ENCODE measurements around the gene P2RX4. TPM values are rescaled to one million over a fixed set of nuclear protein-coding genes. Genes with fewer than 3 reads are reported as not detected.
"Not testable (repeated sequence)": the region's sequence is repeated elsewhere in the genome, so short reads cannot be mapped to it uniquely, and the experiment has no call there.

Gene P2RX4
- polyA plus RNA-seq, 1 donor, result 91.9 TPM

DNA sequence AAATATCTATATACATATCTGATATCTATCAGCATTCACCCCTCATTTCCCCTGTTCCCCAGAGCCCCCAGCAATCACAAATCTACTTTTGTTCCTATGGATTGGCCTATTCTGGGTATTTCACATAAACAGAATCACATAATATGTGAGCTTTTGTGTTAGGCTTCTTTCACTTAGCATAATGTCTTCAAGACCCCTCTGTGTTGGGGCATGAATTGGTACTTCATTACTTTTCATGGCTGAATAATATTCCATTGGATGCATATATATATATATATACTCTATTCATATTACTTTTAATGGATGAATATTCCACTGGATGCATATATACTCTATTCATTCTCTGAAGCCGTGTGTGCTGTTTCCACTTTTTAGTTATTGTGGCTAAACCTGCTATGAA, 57.9 kb downstream of the P2RX4 start:
- no peak overlapping the region for H3K4me3 ChIP-seq (ENCODE audit: low read length)
- peaks cover 60% of the 10 kb centered on the region for H3K36me3 ChIP-seq (ENCODE audit: control insufficient read depth, insufficient read depth, low read length)
- no peak overlapping the region for H3K27ac ChIP-seq (ENCODE audit: low read length)
- H3K9me3 ChIP-seq (ENCODE audit: control insufficient read depth, low read depth, low read length), result no peaks in the 10 kb centered on the region
- 100% methylated on average over 1 of the region's 1 CpG for WGBS (ENCODE audit: insufficient coverage, low lambda C conversion rate)
- H3K4me1 ChIP-seq (ENCODE audit: control insufficient read depth, insufficient read depth, low read length), result no peaks in the 10 kb centered on the region
- no peaks in the 10 kb centered on the region for H3K27me3 ChIP-seq (ENCODE audit: control insufficient read depth, insufficient read depth, low read length)
- no peak for DNase-seq

GRCh38 chr12:121273364-121273896, 63.5 kb downstream of the P2RX4 start:
- no peak for DNase-seq
- no CpG with 5 or more reads among the region's 14 CpGs for WGBS (ENCODE audit: insufficient coverage, low lambda C conversion rate)
- Histone ChIP-seq H3K27me3 (ENCODE audit: control insufficient read depth, insufficient read depth, low read length) (no peaks in the 10 kb centered on the region), H3K27ac (ENCODE audit: low read length) (no peak overlapping the region), H3K9me3 (ENCODE audit: control insufficient read depth, low read depth, low read length) (peaks cover 3% of the 10 kb centered on the region), H3K36me3 (ENCODE audit: control insufficient read depth, insufficient read depth, low read length) (peaks cover 47% of the 10 kb centered on the region), H3K4me3 (ENCODE audit: low read length) (no peak overlapping the region), H3K4me1 (ENCODE audit: control insufficient read depth, insufficient read depth, low read length) (no peaks in the 10 kb centered on the region)

DNA sequence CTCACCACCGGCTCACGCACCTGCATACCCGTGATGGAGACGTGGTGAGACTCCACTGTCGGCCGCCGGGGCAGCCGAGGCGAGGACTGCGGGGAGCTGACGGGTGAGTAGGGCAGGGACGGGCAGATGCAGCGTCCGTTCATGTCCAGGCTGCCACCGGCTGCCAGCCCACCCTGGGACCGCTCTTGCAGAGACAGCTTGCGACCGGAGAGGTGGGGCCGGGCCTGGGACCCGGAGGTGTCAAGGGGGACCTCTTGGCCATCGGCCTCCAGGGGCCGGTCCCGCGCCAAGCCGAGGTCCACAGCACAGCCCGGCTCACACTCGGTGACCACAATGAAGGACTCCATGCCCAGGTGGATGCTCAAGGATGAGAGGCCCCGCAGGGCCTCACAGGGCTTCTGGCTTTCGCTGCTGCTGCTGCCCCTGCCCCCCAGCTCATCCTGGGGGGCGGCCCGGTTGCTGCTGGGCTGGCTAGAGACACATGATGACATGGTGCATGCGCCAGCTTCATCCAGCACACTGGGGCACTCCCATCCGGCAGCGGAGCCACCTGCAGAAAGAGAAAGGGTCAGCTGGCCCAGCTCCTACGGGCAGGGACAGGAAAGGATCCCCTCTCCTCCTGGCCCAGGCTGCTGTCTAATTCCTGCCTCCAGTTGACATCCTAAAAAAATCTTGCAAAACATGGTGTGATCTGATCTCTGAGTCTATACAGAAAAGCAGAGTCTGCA, 64.3 kb downstream of the P2RX4 start:
- Histone ChIP-seq H3K9me3 (ENCODE audit: control insufficient read depth, low read depth, low read length) (peaks cover 5% of the 10 kb centered on the region), H3K4me3 (ENCODE audit: low read length) (no peak overlapping the region), H3K4me1 (ENCODE audit: control insufficient read depth, insufficient read depth, low read length) (no peaks in the 10 kb centered on the region), H3K27ac (ENCODE audit: low read length) (no peak overlapping the region), H3K27me3 (ENCODE audit: control insufficient read depth, insufficient read depth, low read length) (no peaks in the 10 kb centered on the region), H3K36me3 (ENCODE audit: control insufficient read depth, insufficient read depth, low read length) (peaks cover 46% of the 10 kb centered on the region)
- no peak for DNase-seq
- no CpG with 5 or more reads among the region's 35 CpGs for WGBS (ENCODE audit: insufficient coverage, low lambda C conversion rate)

DNA sequence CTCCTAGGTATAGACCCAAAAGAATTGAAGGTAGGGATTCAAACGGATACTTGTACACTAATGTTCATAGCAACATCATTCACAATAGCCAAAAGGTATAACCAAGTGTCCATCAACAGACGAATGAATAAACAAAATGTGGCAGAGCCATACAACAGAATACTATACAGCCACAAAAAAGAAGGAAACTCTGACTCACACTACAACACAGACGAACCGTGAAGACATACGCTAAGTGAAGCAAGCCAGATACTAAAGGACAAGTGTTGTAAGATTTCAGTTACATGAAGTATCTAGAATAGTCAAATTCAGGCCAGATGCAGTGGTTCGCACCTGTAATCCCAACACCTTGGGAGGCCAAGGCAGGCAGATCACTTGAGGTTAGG, 67.4 kb downstream of the P2RX4 start:
- Histone ChIP-seq H3K27me3 (ENCODE audit: control insufficient read depth, insufficient read depth, low read length) (no peaks in the 10 kb centered on the region), H3K27ac (ENCODE audit: low read length) (no peak overlapping the region), H3K4me3 (ENCODE audit: low read length) (no peak overlapping the region), H3K36me3 (ENCODE audit: control insufficient read depth, insufficient read depth, low read length) (peaks cover 43% of the 10 kb centered on the region), H3K9me3 (ENCODE audit: control insufficient read depth, low read depth, low read length) (peaks cover 5% of the 10 kb centered on the region), H3K4me1 (ENCODE audit: control insufficient read depth, insufficient read depth, low read length) (no peaks in the 10 kb centered on the region)
- DNase-seq, result no peak
- WGBS (ENCODE audit: insufficient coverage, low lambda C conversion rate), result no CpG with 5 or more reads among the region's 6 CpGs

- Histone ChIP-seq H3K9me3 (ENCODE audit: control insufficient read depth, low read depth, low read length) (peaks cover 5% of the 10 kb centered on the region), H3K4me1 (ENCODE audit: control insufficient read depth, insufficient read depth, low read length) (no peaks in the 10 kb centered on the region), H3K27ac (ENCODE audit: low read length) (no peak overlapping the region), H3K36me3 (ENCODE audit: control insufficient read depth, insufficient read depth, low read length) (peaks cover 44% of the 10 kb centered on the region), H3K27me3 (ENCODE audit: control insufficient read depth, insufficient read depth, low read length) (no peaks in the 10 kb centered on the region), H3K4me3 (ENCODE audit: low read length) (no peak overlapping the region)
- WGBS (ENCODE audit: insufficient coverage, low lambda C conversion rate), result no CpG with 5 or more reads among the region's 15 CpGs
- no peak for DNase-seq
Measured at GRCh38 chr12:121278169-121279070, 68.5 kb downstream of the P2RX4 start.

- DNase-seq, result no peak
- peaks cover 40% of the 10 kb centered on the region for H3K36me3 ChIP-seq (ENCODE audit: control insufficient read depth, insufficient read depth, low read length)
- no peaks in the 10 kb centered on the region for H3K27me3 ChIP-seq (ENCODE audit: control insufficient read depth, insufficient read depth, low read length)
- no peaks in the 10 kb centered on the region for H3K4me1 ChIP-seq (ENCODE audit: control insufficient read depth, insufficient read depth, low read length)
- H3K9me3 ChIP-seq (ENCODE audit: control insufficient read depth, low read depth, low read length), result peaks cover 4% of the 10 kb centered on the region
- no CpG with 5 or more reads among the region's 13 CpGs for WGBS (ENCODE audit: insufficient coverage, low lambda C conversion rate)
- H3K4me3 ChIP-seq (ENCODE audit: low read length), result no peak overlapping the region
- H3K27ac ChIP-seq (ENCODE audit: low read length), result no peak overlapping the region
Measured at GRCh38 chr12:121279071-121279375, 69.1 kb downstream of the P2RX4 start.

DNA sequence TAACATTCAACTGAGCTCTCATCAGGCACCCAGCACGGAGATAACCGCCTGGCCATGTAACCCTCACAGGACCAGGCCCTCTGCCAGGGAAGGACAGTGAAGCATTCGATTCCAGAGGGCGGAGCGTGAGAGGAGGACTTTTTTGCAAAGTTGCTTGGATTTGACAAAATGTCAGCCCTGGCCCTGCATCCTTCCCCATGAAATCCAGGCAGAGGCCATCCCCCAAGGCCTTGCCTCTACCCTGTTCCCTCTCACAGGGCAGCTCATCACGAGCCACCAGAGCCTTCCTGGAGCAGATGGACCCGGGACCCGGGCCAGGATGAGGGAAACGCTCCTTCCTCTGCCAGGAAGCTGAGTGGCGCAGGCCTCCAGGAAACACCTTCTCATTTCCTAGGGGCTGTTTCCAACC, 69.6 kb downstream of the P2RX4 start:
- whole genome bisulfite sequencing (ENCODE audit: insufficient coverage, low lambda C conversion rate), result no CpG with 5 or more reads among the region's 10 CpGs
- Histone ChIP-seq H3K36me3 (ENCODE audit: control insufficient read depth, insufficient read depth, low read length) (peaks cover 36% of the 10 kb centered on the region), H3K27ac (ENCODE audit: low read length) (no peak overlapping the region), H3K27me3 (ENCODE audit: control insufficient read depth, insufficient read depth, low read length) (no peaks in the 10 kb centered on the region), H3K4me3 (ENCODE audit: low read length) (no peak overlapping the region), H3K4me1 (ENCODE audit: control insufficient read depth, insufficient read depth, low read length) (no peaks in the 10 kb centered on the region), H3K9me3 (ENCODE audit: control insufficient read depth, low read depth, low read length) (peaks cover 2% of the 10 kb centered on the region)
- DNase-seq, result no peak

DNA sequence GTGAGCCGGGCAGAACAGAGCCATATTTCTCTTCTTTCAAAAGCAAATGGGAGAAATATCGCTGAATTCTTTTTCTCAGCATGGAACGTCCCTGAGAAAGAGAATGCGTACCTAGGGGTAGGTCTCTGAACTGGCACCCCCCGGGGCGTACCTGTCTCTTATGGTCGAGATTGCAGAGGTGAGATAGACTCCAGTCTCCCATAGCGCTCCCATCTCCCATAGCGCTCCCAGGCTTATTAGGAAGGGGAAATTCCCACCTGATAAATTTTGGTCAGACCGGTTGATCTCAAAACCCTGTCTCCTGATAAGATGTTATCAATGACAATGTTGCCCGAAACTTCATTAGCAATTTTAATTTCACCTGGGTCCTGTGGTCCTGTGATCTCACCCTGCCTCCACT, 70.6 kb downstream of the P2RX4 start:
- H3K27ac ChIP-seq (ENCODE audit: low read length); H3K4me3 ChIP-seq (ENCODE audit: low read length); H3K27me3 ChIP-seq (ENCODE audit: control insufficient read depth, insufficient read depth, low read length); H3K9me3 ChIP-seq (ENCODE audit: control insufficient read depth, low read depth, low read length); H3K4me1 ChIP-seq (ENCODE audit: control insufficient read depth, insufficient read depth, low read length); DNase-seq: not testable (repeated sequence)
- WGBS (ENCODE audit: insufficient coverage, low lambda C conversion rate), result no CpG with 5 or more reads among the region's 11 CpGs
- H3K36me3 ChIP-seq (ENCODE audit: control insufficient read depth, insufficient read depth, low read length), result peaks cover 31% of the 10 kb centered on the region

- H3K27ac ChIP-seq (ENCODE audit: low read length); H3K27me3 ChIP-seq (ENCODE audit: control insufficient read depth, insufficient read depth, low read length); H3K4me1 ChIP-seq (ENCODE audit: control insufficient read depth, insufficient read depth, low read length); H3K4me3 ChIP-seq (ENCODE audit: low read length); H3K9me3 ChIP-seq (ENCODE audit: control insufficient read depth, low read depth, low read length); DNase-seq: not testable (repeated sequence)
- H3K36me3 ChIP-seq (ENCODE audit: control insufficient read depth, insufficient read depth, low read length), result peaks cover 28% of the 10 kb centered on the region
- no CpG with 5 or more reads among the region's 14 CpGs for WGBS (ENCODE audit: insufficient coverage, low lambda C conversion rate)
Measured at GRCh38 chr12:121281116-121281515, 71.2 kb downstream of the P2RX4 start.

DNA sequence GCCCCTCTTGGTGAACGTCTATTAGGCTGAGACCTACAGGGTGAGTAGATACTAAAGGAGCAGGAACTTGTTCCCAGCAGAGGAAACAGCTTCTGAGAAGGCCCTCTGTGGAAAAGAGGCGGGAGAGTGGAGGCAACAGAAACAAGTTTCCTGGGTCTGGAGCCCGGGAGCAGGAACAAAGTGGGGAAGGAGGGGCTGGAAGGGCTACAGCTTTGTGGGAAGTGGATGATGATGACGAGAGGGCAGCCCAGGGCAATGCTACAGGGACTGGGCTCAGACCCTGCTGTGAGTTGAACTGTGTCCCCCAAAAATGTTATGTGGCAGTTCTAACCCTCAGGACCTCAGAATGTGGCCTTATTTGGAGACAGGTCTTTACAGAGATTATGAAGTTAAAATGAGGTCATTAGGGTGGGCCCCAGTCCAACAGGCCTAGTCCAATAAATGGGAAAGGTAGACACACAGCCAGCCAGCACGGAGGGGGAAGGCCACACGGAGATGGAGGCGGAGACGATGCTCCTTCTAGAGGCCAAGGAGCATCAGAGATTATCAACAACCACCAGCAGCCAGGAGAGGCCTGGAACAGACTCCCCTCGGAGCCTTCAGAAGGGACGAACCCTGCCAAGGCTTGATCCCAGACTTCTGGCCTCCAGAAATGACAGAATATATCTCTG, 72.3 kb downstream of the P2RX4 start:
- peaks cover 28% of the 10 kb centered on the region for H3K36me3 ChIP-seq (ENCODE audit: control insufficient read depth, insufficient read depth, low read length)
- H3K4me3 ChIP-seq (ENCODE audit: low read length), result no peak overlapping the region
- DNase-seq, result no peak
- WGBS (ENCODE audit: insufficient coverage, low lambda C conversion rate), result no CpG with 5 or more reads among the region's 10 CpGs
- no peaks in the 10 kb centered on the region for H3K4me1 ChIP-seq (ENCODE audit: control insufficient read depth, insufficient read depth, low read length)
- peaks cover 2% of the 10 kb centered on the region for H3K9me3 ChIP-seq (ENCODE audit: control insufficient read depth, low read depth, low read length)
- H3K27ac ChIP-seq (ENCODE audit: low read length), result no peak overlapping the region
- H3K27me3 ChIP-seq (ENCODE audit: control insufficient read depth, insufficient read depth, low read length), result no peaks in the 10 kb centered on the region
